GM19351 (cell line): ENCODE results near the gene TSR1.
A peak's percentile ranks its signal among the peaks of the same experiment; 100 is the strongest.

Source experiments
- ATAC-seq: cut with Tn5 transposase; IDR thresholded peaks from one replicate; pipeline ENCODE4 v1.9.1; 2021; ENCODE audit warnings: mild to moderate bottlenecking, moderate library complexity; ENCODE audit not compliant: unreplicated experiment

Gene TSR1

GRCh38 chr17:2336215-2336851 lies at the start of gene TSR1:
TSR1 (minus strand) TSS chr17:2336457; CDS start chr17:2336427, 30 bp downstream.
- ATAC-seq: peak; percentile 76

- no peak for ATAC-seq
Observed at GRCh38 chr17:2385240-2386210, 49.3 kb upstream of the TSR1 start.

DNA sequence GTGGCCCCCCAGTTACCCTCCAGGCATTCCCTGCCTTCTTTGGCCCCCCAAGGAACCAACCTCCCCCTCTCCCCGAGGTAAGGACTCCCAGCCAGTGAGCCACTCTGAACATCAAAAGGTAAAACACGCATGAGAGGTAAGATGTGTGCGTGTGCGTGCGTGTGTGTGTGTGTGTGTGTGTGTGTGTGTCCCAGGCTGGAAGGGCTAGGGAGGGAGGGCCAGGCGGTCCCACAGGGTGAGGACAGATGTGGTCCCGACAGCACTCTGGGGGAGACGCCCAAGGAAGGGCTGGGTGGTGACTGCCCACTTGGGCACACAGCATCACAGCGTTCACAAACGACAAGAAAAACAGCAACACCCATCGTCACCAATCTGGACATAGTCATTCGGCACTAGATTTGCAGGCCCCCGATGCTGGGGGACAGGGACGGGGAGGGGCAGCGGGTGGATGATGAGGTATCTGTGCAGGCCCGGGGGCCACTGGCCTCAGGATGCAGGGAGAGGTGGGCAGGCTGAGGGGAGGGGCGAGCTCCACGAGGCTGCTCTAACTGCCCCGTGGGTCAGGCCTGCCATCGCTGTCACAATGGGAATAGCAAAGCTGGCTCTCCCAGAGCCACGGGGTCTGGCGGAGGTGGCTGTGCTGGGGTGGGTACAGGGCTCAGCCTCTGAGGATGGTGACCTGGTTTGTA lies 48.3 kb upstream of the TSR1 start:
- ATAC-seq: no peak

GRCh38 chr17:2383628-2384167 lies 47.4 kb upstream of the TSR1 start:
- ATAC-seq: no peak

GRCh38 chr17:2380950-2381649 lies 44.8 kb upstream of the TSR1 start:
- ATAC-seq: no peak

GRCh38 chr17:2380226-2380922 lies 44.1 kb upstream of the TSR1 start:
- no peak for ATAC-seq

DNA sequence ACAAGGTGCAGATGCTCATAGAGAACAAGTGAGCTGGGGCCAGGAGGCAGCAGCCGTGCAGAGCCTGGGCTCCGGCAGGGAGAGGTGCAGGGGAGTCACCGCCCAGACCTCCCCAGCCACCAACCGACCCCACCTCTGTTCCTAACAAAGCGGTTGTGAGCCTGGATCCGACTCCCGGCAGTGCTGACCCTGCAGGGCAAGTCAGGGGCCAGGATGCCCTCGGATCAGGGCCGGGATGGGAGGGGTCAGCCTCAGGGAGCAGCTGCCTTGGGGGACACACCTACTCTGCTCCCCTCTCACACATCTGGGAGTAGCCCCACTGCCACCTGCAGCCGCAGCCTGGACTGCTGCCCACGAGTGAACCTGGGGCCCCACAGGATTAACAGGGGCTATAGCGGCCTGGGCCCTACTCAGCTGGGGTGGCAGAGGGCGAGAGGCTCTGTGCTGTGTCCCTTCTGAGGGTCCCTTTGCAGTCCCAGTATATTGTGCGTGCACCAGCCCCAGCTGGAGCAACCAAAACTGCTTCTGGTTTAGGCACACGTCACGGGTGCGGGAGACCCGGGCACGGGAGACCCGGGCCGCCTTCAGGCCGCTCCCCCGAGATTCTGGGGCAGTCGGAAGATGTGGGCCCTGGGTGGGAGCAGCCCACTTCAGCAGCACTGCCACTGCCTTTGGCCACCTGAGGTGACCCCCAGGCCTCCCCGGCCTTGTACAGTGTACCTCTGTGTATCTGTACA lies 43.4 kb upstream of the TSR1 start:
- no peak for ATAC-seq

- no peak for ATAC-seq
Observed at GRCh38 chr17:2378905-2379304, 42.6 kb upstream of the TSR1 start.

DNA sequence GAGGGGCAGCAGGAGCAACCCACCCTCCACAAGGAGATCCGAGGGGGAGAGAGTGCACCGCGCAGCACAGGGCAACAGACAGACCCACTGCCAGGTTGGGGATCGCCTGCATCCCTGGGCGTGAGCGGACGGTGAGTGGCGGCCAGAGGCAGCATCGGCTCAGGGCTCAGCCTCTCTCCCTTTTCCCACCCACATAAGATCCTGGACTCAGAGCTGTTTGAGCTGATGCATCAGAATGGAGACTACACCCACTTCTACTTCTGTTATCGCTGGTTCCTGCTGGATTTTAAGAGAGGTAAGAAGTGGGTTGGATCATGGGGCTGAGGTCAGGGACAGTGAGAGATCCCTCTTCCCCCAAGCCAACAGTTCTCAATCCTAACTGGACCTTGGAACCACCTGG lies 41.4 kb upstream of the TSR1 start:
- no peak for ATAC-seq

DNA sequence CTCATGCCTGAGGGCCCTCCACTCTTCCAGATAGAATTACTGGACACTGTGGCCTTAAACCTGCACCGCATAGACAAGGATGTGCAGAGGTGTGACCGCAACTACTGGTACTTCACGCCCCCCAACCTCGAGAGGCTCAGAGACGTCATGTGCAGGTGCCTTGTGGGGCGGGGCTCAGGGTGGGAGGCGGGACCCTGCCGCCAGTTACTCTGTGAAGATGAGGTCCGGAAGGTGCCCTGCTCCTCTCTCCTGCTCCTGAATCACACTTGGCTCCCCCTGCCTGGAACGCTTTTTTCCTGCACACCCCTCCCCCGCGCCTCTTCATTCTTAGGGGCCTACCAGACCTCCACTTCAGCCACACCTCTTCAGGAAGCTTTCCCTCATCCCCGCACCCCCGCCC lies 39.9 kb upstream of the TSR1 start:
- ATAC-seq: no peak

DNA sequence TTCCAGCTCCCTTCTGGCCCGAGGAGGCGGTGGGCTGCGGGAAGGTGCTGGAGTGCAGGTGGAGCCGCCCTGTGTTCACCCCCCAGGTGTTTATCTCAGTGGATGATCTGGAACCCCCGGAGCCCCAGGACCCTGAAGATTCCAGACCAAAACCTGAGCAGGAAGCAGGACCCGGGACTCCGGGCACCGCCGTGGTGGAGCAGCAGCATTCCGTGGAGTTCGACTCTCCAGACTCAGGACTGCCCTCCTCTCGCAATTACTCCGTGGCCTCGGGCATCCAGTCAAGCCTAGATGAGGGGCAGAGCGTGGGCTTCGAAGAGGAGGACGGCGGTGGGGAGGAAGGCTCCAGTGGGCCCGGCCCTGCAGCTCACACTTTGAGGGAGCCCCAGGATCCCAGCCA lies 39.1 kb upstream of the TSR1 start:
- no peak for ATAC-seq

DNA sequence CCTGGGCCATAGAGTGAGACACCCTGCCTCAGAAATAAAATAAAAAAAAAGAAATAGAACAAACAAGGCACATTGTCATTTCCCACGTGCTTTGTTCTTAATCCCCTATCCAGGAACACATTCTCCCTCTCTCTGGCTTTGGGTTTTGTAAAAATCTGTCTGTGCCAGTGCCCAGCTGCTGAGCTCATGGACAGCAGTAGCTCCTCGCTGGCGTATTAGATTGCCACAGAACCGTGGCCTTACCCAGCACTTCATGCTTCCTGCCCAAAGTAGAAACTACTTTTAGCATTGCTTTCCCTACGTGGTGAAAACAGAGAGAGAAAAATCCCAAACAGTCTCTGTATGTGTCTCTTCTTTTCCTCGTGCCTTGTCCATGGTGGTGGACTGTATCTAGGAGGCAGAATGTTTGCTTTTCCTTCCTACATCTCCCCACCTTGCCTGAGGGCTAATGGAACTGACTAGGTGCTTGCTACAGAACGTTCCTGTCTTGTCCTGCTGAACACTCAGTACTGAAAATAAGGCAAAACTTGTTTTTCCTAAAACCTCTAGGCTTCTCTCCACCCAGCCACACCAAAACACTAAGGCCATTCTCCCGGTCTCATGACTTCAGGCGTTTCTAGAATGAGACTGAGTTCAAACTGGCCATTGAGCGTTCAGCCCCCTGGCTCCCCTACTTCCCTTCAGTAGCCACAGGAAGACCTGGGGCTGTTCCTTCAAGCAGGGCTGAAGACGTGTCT lies 38.5 kb upstream of the TSR1 start:
- no peak for ATAC-seq

- no peak for ATAC-seq
Observed at GRCh38 chr17:2373179-2373578, 36.9 kb upstream of the TSR1 start.

GRCh38 chr17:2372681-2373080 lies 36.4 kb upstream of the TSR1 start:
- no peak for ATAC-seq

- no peak for ATAC-seq
Observed at GRCh38 chr17:2372180-2372579, 35.9 kb upstream of the TSR1 start.

- no peak for ATAC-seq
Observed at GRCh38 chr17:2371183-2372130, 35.2 kb upstream of the TSR1 start.

GRCh38 chr17:2370211-2370589 lies 33.9 kb upstream of the TSR1 start:
- no peak for ATAC-seq
